Raji (cell line): ENCODE data around the gene MRPS9.

Source experiments
- POLR2A ChIP-seq: IDR thresholded peaks from 2 replicates; pipeline ENCODE4 v1.6.1; 2011; ENCODE audit warnings: low read depth, low read length, control low read depth; ENCODE audit not compliant: insufficient read depth

The MRPS9 gene

DNA sequence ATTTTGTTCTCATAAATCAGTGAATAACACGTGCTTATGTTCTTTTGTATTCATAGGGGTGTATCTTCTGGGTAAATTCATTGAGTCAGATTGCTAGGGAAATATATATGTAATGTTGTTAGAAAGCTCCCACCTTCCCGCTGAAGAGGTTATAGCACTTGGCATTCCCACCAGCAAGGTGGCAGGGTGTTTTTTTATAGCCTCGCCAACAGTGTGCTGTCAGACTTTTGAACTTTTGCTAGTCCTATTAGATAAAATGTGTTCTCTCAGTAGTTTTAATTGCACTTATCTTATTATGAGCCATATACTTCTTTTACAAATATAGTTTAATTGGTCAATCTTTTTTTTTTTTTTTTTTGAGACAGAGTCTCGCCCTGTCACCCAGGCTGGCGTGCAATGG is 31.0 kb downstream of the MRPS9 start:
- no peak for TF ChIP-seq POLR2A

GRCh38 chr2:105070010-105070865 is 32.4 kb downstream of the MRPS9 start:
- no peak for TF ChIP-seq POLR2A

DNA sequence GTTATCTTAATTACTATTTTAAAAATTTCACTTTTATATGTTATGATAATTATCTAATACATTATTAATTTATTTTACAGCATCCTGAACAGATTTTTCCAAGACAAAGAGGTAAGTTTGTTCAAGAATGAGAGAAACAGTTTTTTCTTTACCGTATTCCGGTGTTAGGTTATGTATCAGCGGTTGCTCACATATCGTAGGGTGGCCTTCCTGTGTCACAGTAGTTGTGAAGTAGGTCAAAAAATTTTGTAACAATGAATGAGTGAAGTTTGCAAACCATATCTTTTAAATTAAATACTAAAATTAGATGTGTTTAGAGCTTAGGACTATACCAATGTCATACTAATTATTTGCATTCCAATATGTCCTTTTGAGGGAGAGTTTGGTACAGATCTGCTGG is 33.5 kb downstream of the MRPS9 start:
- TF ChIP-seq POLR2A: no peak

- TF ChIP-seq POLR2A: no peak
Observed at GRCh38 chr2:105072039-105072438, 34.2 kb downstream of the MRPS9 start.

- TF ChIP-seq POLR2A: no peak
Observed at GRCh38 chr2:105073591-105073990, 35.7 kb downstream of the MRPS9 start.

GRCh38 chr2:105076121-105076520 is 38.3 kb downstream of the MRPS9 start:
- no peak for TF ChIP-seq POLR2A

DNA sequence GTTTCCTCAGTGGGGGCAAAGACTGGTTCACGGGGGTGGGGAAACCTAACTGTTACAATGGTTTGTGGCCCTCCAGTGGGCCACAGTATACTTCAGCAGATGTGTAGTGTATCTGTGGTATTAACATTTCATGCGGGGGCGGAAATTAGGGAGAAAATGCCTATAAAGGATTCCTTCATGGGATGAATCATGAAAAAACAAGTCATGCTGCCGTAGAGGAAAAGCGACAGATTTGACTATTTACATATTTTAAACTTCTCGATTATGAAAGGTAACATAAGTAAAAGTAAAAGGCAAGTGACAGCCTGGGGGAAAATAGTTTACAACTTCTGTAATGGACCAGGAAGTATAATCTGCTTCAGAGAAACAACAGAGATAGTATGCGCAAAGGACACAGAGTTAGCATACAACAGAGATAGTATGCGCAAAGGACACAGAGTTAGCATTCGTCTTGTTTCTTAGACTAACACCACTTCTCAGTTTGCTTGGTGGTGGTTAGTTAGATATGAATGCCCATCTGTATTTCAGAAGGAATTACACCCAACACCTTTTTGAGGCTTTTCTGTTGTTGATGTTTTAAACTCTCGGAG is 41.1 kb downstream of the MRPS9 start:
- TF ChIP-seq POLR2A: no peak

- no peak for TF ChIP-seq POLR2A
Observed at GRCh38 chr2:105080461-105080860, 42.6 kb downstream of the MRPS9 start.

GRCh38 chr2:105081006-105081601 is 43.2 kb downstream of the MRPS9 start:
- no peak for TF ChIP-seq POLR2A

GRCh38 chr2:105082107-105082506 is 44.2 kb downstream of the MRPS9 start:
- TF ChIP-seq POLR2A: no peak

GRCh38 chr2:105085525-105085924 is 47.7 kb downstream of the MRPS9 start:
- no peak for TF ChIP-seq POLR2A

- TF ChIP-seq POLR2A: no peak
Observed at GRCh38 chr2:105087273-105087672, 49.4 kb downstream of the MRPS9 start.

- no peak for TF ChIP-seq POLR2A
Observed at GRCh38 chr2:105090091-105090490, 52.2 kb downstream of the MRPS9 start.

GRCh38 chr2:105092797-105093196 is 54.9 kb downstream of the MRPS9 start:
- TF ChIP-seq POLR2A: no peak

DNA sequence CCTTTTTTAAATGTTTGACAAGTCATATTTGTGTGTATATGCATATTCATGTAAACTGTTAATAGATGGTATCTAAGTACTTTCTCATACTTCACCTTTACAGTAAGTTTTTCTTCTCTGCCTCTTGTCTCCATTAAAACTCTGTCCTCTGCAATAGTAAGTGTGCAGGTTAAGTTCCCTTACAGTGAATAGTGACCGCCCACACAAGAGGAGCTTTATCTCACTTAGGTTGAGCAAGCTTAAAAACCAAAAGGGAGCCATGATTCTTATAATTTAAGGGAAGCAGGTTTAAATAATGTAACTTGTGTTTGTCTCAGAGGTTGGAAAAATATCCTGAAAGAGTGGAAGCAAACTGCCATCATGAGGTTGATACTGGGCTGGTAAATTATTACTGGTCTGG is 61.3 kb downstream of the MRPS9 start:
- TF ChIP-seq POLR2A: no peak
